Measurements from ENCODE around the gene PRR19. TPM values are rescaled to one million over a fixed set of nuclear protein-coding genes. Genes with fewer than 3 reads are reported as not detected.

Gene PRR19
- total RNA-seq, 4 donors from 2014 or later, result 0.27 to 0.45 TPM; not detected in 2

DNA sequence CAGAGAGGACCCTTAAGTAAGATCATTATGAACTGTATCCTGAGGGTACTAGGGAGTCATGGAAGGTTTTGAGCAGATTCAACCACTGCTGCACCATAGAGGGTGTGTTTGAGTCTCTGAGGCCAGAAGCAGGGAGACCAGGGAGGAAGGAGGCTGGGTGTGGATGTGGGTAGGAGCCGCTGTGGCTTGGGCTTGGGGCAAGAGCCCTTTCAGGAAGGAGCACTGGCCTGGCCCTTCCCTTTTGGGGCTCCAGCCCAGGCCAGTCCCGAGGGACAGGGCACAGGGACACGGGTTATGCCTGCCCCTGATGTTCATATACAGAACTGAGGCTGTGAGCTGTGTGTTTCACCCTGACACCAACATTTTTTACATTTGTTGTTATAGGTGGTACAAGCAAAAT is 25.6 kb upstream of the PRR19 start:
- H3K4me1 ChIP-seq, result peaks cover 27 to 38% of the 10 kb centered on the region in 2 donors
- H3K4me3 ChIP-seq (replicated peaks in 1 of 3), result no peak overlapping the region
- no peaks in the 10 kb centered on the region for H3K27me3 ChIP-seq
- 69 to 89% methylated on average over 1 to 3 of the region's 3 CpGs for WGBS, 2 donors
- intact Hi-C loops (cut with DNase I), result no loop called here
- H3K27ac ChIP-seq, result no peak overlapping the region
- peaks cover 28 to 29% of the 10 kb centered on the region in 2 donors for H3K36me3 ChIP-seq
- TF ChIP-seq, protein P1, sequence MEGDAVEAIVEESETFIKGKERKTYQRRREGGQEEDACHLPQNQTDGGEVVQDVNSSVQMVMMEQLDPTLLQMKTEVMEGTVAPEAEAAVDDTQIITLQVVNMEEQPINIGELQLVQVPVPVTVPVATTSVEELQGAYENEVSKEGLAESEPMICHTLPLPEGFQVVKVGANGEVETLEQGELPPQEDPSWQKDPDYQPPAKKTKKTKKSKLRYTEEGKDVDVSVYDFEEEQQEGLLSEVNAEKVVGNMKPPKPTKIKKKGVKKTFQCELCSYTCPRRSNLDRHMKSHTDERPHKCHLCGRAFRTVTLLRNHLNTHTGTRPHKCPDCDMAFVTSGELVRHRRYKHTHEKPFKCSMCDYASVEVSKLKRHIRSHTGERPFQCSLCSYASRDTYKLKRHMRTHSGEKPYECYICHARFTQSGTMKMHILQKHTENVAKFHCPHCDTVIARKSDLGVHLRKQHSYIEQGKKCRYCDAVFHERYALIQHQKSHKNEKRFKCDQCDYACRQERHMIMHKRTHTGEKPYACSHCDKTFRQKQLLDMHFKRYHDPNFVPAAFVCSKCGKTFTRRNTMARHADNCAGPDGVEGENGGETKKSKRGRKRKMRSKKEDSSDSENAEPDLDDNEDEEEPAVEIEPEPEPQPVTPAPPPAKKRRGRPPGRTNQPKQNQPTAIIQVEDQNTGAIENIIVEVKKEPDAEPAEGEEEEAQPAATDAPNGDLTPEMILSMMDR (IDR thresholded peaks at IDR 0.05), result no peak
- H3K9me3 ChIP-seq, result no peaks in the 10 kb centered on the region
- no peak for DNase-seq

DNA sequence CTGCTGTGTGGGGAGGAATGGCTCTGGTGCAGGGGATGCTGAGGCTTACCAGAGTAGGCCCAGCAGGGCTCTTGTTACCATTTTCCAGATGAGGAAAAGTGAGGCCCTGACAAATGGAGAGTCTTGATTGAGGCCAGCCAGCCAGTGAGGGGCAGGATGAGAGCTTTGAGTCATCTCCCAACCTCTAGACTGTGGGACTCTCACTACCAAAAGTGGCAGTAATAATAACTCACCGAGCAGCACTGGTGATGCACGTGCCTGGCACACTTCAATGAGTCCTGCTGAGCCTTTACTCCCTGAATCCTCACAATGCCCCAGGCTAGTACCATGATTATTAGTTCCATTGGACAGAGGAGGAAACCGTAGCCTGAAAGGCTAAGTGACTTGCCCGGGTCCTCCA is 25.1 kb upstream of the PRR19 start:
- H3K4me3 ChIP-seq (replicated peaks in 1 of 3), result no peak overlapping the region
- no peak for DNase-seq
- no peak overlapping the region for H3K27ac ChIP-seq
- peaks cover 28 to 29% of the 10 kb centered on the region in 2 donors for H3K36me3 ChIP-seq
- WGBS, 2 donors, result 82% methylated on average over 4 of the region's 4 CpGs
- H3K4me1 ChIP-seq, result peaks cover 32 to 38% of the 10 kb centered on the region in 2 donors
- no peaks in the 10 kb centered on the region for H3K27me3 ChIP-seq
- no peaks in the 10 kb centered on the region for H3K9me3 ChIP-seq
- TF ChIP-seq, protein P1 (IDR thresholded peaks at IDR 0.05), result no peak
- no peak for TF ChIP-seq POLR2A (IDR thresholded peaks at IDR 0.05)
- intact Hi-C loops (cut with DNase I), result no loop called here

DNA sequence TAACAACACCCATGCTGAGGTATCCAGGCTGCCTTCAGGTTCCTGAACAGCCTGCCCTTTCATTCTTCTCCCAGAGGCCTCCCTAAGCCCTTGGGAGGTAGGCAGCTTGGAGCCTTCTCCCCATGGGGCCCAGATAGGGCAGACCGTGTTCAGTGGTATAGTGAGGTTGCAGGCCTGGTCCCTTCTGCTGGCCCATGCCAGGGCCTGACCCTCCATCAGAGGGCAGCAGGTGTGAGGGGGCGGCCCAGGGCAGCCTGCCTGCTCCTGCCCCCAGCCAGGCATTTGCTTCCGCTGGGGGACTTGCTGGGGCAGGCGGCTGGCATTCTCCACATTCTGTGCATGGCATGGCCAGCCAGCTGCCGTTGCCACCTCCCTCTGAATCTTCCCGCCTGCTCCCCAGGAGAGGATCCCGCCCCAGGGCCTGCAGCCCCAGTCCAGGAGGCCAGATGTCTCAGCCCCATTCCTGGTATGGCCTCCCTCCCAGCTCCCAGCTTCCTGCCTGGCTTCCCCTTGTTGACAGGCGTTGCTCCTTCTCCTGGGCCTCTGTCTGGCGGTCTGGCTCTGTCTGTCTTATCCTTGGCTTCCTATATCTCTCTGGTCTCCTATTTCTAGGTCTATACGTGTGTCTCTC is 24.0 kb upstream of the PRR19 start:
- Histone ChIP-seq H3K36me3 (peaks cover 19% of the 10 kb centered on the region in 2 donors), H3K9me3 (no peaks in the 10 kb centered on the region), H3K4me1 (peaks cover 43 to 50% of the 10 kb centered on the region in 2 donors), H3K27me3 (no peaks in the 10 kb centered on the region), H3K27ac (peak overlapping the region in 2 of 3 donors; percentile 41 to 93), H3K4me3 (replicated peaks in 1 of 3) (no peak overlapping the region)
- TF ChIP-seq POLR2A (IDR thresholded peaks at IDR 0.05), result no peak
- TF ChIP-seq, protein P1 (IDR thresholded peaks at IDR 0.05), result no peak
- 66 to 69% methylated on average over 6 to 8 of the region's 10 CpGs for WGBS, 2 donors
- intact Hi-C loops (cut with DNase I), result no loop called here
- no peak for DNase-seq

DNA sequence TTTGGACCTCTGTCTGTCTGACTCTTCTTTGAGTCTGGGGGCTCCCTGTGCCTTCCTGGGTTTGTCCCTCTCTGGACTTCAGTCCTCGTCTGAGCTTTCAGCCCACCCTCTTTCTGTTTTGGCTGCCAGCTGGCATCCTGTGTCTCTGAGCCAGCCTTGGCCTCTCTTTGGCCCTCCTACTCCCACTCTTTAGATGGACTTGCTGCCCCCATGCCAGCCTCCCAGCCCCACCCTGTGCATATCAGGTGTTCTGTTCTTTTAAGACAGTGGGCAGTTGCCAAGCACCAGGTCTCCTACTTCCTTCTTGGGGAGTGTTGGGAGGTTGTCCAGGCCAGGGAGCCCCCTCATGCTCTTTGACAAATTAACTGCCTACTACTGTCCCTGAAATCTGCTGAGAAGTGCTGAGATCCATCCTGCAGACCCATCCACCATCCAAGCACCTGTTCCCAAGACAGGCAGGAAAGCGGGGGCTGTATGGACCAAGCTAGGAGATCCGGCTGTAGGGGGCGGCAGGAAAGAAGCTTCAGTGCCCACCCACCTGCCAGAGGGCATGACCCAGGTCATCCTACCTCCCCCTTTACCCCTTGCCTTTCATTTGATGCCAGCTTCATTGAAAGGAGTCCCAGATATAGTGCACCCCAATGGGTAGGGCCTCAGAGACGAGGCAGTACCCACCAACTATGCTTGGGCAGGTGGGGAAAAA is 23.3 kb upstream of the PRR19 start:
- Histone ChIP-seq H3K9me3 (no peaks in the 10 kb centered on the region), H3K4me3 (replicated peaks in 1 of 3) (no peak overlapping the region), H3K4me1 (peaks cover 49 to 55% of the 10 kb centered on the region in 2 donors), H3K36me3 (peaks cover 12 to 13% of the 10 kb centered on the region in 2 donors), H3K27ac (peak overlapping the region in 2 of 3 donors; percentile 41 to 93), H3K27me3 (no peaks in the 10 kb centered on the region)
- no peak for DNase-seq
- TF ChIP-seq POLR2A (IDR thresholded peaks at IDR 0.05), result no peak
- TF ChIP-seq, protein P1 (IDR thresholded peaks at IDR 0.05), result no peak
- WGBS, 2 donors, result 77 to 87% methylated on average over 4 to 5 of the region's 5 CpGs
- intact Hi-C loops (cut with DNase I), result no loop called here
